MM.1S (cell line): ENCODE measurements around the gene TRIM42.

Experiments
- EZH2 ChIP-seq: fragments of 300-600 bp; sonication (generic); optimal IDR thresholded peaks from 2 replicates; pipeline ENCODE3; 2017; ENCODE audit warnings: low read depth, mild to moderate bottlenecking, antibody characterized with exemption, low read length, mixed read lengths
- TF ChIP-seq, protein P1 (sequence below): fragments of 300-600 bp; sonication (generic); IDR thresholded peaks from 2 replicates; pipeline ENCODE4 v1.5.1; 2016; ENCODE audit warnings: antibody characterized with exemption, low read length, mixed read lengths

DNA sequence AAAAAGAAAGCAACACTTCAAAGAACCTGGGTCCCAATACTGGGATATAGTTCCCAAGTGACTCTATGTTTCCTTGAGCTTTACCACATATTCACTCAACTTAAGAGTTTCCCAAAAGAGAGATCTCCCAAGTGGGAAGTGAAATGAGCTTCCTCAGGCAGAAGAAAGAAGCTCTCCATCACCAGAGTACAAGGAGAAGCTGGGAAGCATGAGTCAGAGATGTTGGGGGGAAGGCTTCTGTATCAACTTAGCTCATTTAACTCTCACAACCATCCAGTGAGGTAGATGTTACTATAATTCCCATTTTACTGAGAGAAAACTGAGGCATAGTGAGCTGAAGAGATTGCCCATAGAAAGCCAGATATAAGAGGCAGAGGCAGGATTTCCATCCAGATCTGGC is 47.0 kb upstream of the TRIM42 start:
- TF ChIP-seq, protein P1, sequence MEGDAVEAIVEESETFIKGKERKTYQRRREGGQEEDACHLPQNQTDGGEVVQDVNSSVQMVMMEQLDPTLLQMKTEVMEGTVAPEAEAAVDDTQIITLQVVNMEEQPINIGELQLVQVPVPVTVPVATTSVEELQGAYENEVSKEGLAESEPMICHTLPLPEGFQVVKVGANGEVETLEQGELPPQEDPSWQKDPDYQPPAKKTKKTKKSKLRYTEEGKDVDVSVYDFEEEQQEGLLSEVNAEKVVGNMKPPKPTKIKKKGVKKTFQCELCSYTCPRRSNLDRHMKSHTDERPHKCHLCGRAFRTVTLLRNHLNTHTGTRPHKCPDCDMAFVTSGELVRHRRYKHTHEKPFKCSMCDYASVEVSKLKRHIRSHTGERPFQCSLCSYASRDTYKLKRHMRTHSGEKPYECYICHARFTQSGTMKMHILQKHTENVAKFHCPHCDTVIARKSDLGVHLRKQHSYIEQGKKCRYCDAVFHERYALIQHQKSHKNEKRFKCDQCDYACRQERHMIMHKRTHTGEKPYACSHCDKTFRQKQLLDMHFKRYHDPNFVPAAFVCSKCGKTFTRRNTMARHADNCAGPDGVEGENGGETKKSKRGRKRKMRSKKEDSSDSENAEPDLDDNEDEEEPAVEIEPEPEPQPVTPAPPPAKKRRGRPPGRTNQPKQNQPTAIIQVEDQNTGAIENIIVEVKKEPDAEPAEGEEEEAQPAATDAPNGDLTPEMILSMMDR = no peak
- no peak for TF ChIP-seq EZH2
